Neural cell (in vitro differentiated cells): Measurements from ENCODE around the gene CBX3.

Experiments used
- CTCF ChIP-seq: fragments of 450-650 bp; IDR thresholded peaks from 2 replicates; pipeline ENCODE4 v1.5.1; 2014; ENCODE audit warnings: antibody characterized with exemption, mild to moderate bottlenecking, moderate library complexity; ENCODE audit not compliant: poor library complexity, severe bottlenecking
- EP300 ChIP-seq: fragments of 450-650 bp; conservative IDR thresholded peaks from 2 replicates; pipeline ENCODE4 v1.6.1; 2014; ENCODE audit warnings: antibody characterized with exemption, mild to moderate bottlenecking, moderate library complexity; ENCODE audit not compliant: poor library complexity, severe bottlenecking
- POLR2AphosphoS5 ChIP-seq: IDR thresholded peaks from 2 replicates; pipeline ENCODE4 v1.6.1; 2012
- RAD21 ChIP-seq: fragments of 450-650 bp; conservative IDR thresholded peaks from 2 replicates; pipeline ENCODE4 v1.6.1; 2014; ENCODE audit warnings: antibody characterized with exemption, mild to moderate bottlenecking, moderate library complexity
- SMC3 ChIP-seq: fragments of 450-650 bp; conservative IDR thresholded peaks from 2 replicates; pipeline ENCODE4 v1.6.1; 2014; ENCODE audit warnings: antibody characterized with exemption, mild to moderate bottlenecking, moderate library complexity; ENCODE audit not compliant: poor library complexity
- TAF1 ChIP-seq: IDR thresholded peaks from 2 replicates; pipeline ENCODE4 v1.6.1; 2012; ENCODE audit warnings: low read depth

- no peak for TF ChIP-seq CTCF
- no peak for TF ChIP-seq RAD21
- TF ChIP-seq EP300 = no peak
- no peak for TF ChIP-seq POLR2AphosphoS5
- no peak for TF ChIP-seq SMC3
- no peak for TF ChIP-seq TAF1
These were observed 43.9 kb upstream of the CBX3 start for GRCh38 chr7:26157520-26158105.
